Activated CD8-positive, alpha-beta T cell treated with anti-CD3 and anti-CD28 coated beads, Interleukin-2, amount 10 ng/mL, durations not matched to agents 7 days and 5 days (primary cell): ENCODE results near the gene KCNK3. TPM values are rescaled to one million over a fixed set of nuclear protein-coding genes. Genes with fewer than 3 reads are reported as not detected.
"Not testable (repeated sequence)": the region's sequence is repeated elsewhere in the genome, so short reads cannot be mapped to it uniquely, and the experiment has no call there.

Experiments used
- ATAC-seq: fragments of 150-1000 bp; cut with Tn5 transposase; one replicate; pipeline ENCODE4 v1.10.0; 2021; ENCODE audit warnings: moderate library complexity
- CTCF ChIA-PET: fragments of 350-600 bp; sonication (Branson Sonifier 250); formaldehyde crosslinking; loops from one replicate; lab custom pipeline; 2021; ENCODE audit warnings: antibody characterized with exemption; lab: Charles Lee
- POLR2A ChIA-PET: fragments of 350-600 bp; sonication (Branson Sonifier 250); formaldehyde crosslinking; loops from one replicate; lab custom pipeline; 2021; ENCODE audit warnings: antibody characterized with exemption; lab: Charles Lee
- DNase-seq: peaks from one replicate; pipeline ENCODE4 v3.0.0-alpha.2; 2020
- H3K27ac Mint-ChIP-seq: one replicate; pipeline ENCODE4 v1.8.0; 2021; ENCODE audit warnings: mild to moderate bottlenecking, mixed read lengths
- H3K27me3 Mint-ChIP-seq: one replicate; pipeline ENCODE4 v1.8.0; 2021; ENCODE audit warnings: low read depth, mixed read lengths
- H3K36me3 Mint-ChIP-seq: one replicate; pipeline ENCODE4 v1.8.0; 2021; ENCODE audit warnings: low read depth, mixed read lengths
- H3K4me1 Mint-ChIP-seq: one replicate; pipeline ENCODE4 v1.8.0; 2021; ENCODE audit warnings: low read depth, mixed read lengths
- H3K4me3 Mint-ChIP-seq: one replicate; pipeline ENCODE4 v1.8.0; 2021; ENCODE audit warnings: mild to moderate bottlenecking, mixed read lengths
- H3K9me3 Mint-ChIP-seq: one replicate; pipeline ENCODE4 v1.8.0; 2022; ENCODE audit warnings: mixed read lengths; ENCODE audit not compliant: insufficient read depth
- total RNA-seq, 2 experiments: library from RNA; stranded (reverse); gene quantifications; one replicate each; pipeline ENCODE4 v1.2.3, GENCODE V29; 2021

The KCNK3 gene
- total RNA-seq, 2 experiments from 2014 or later: not detected

- Mint-ChIP-seq H3K27me3 (no peaks in the 10 kb centered on the region), H3K36me3 (no peaks in the 10 kb centered on the region), H3K4me3 (no peak overlapping the region), H3K4me1 (peaks cover 17% of the 10 kb centered on the region), H3K27ac (no peak overlapping the region), H3K9me3 (no peaks in the 10 kb centered on the region)
- ATAC-seq (no peak), DNase-seq (no peak)
- ChIA-PET CTCF (interaction anchor here (1.1 to 10.8 kb wide), 2 partner anchors 137 to 164 kb away, joined by 5 to 151 read pairs; no protein-coding TSS in a partner anchor), POLR2A (interaction anchor here (0.6 kb wide), 1 partner anchor 15 kb away, joined by 5 read pairs; no protein-coding TSS in a partner anchor)
Measured at GRCh38 chr2:26742048-26742770, 49.7 kb downstream of the KCNK3 start.

GRCh38 chr2:26743852-26744251 is 51.3 kb downstream of the KCNK3 start:
- CTCF ChIA-PET: interaction anchor here (1.5 to 10.8 kb wide), 2 partner anchors 139 to 166 kb away, joined by 5 to 151 read pairs; no protein-coding TSS in a partner anchor
- POLR2A ChIA-PET: no interaction called here
- ATAC-seq: no peak
- no peak overlapping the region for H3K4me3 Mint-ChIP-seq
- no peak overlapping the region for H3K27ac Mint-ChIP-seq
- H3K9me3 Mint-ChIP-seq: no peaks in the 10 kb centered on the region
- DNase-seq: no peak
- peaks cover 17% of the 10 kb centered on the region for H3K4me1 Mint-ChIP-seq
- H3K36me3 Mint-ChIP-seq: no peaks in the 10 kb centered on the region
- H3K27me3 Mint-ChIP-seq: no peaks in the 10 kb centered on the region

- Mint-ChIP-seq H3K36me3 (no peaks in the 10 kb centered on the region), H3K4me3 (no peak overlapping the region), H3K9me3 (no peaks in the 10 kb centered on the region), H3K4me1 (peaks cover 17% of the 10 kb centered on the region), H3K27ac (no peak overlapping the region), H3K27me3 (no peaks in the 10 kb centered on the region)
- POLR2A ChIA-PET: no interaction called here
- ATAC-seq (no peak), DNase-seq (no peak)
- CTCF ChIA-PET: interaction anchor here (0.9 to 10.8 kb wide), 9 partner anchors 10 to 193 kb away, joined by 3 to 151 read pairs (median 6); no protein-coding TSS in a partner anchor
Measured at GRCh38 chr2:26744953-26745352, 52.4 kb downstream of the KCNK3 start.

GRCh38 chr2:26745609-26746327 is 53.2 kb downstream of the KCNK3 start:
- Mint-ChIP-seq H3K4me3 (no peak overlapping the region), H3K36me3 (no peaks in the 10 kb centered on the region), H3K9me3 (no peaks in the 10 kb centered on the region), H3K4me1 (peaks cover 12% of the 10 kb centered on the region), H3K27me3 (no peaks in the 10 kb centered on the region), H3K27ac (no peak overlapping the region)
- POLR2A ChIA-PET: no interaction called here
- CTCF ChIA-PET: interaction anchor here (0.6 to 10.8 kb wide), 19 partner anchors 9 to 348 kb away, joined by 3 to 151 read pairs (median 4); no protein-coding TSS in a partner anchor
- DNase-seq (peak; percentile 88), ATAC-seq (peak; percentile 54)

GRCh38 chr2:26746934-26747333 is 54.4 kb downstream of the KCNK3 start:
- ChIA-PET POLR2A (no interaction called here), CTCF (interaction anchor here (1.3 to 10.8 kb wide), 7 partner anchors 21 to 243 kb away, joined by 3 to 151 read pairs (median 5); no protein-coding TSS in a partner anchor)
- no peak overlapping the region for H3K27ac Mint-ChIP-seq
- no peaks in the 10 kb centered on the region for H3K36me3 Mint-ChIP-seq
- H3K9me3 Mint-ChIP-seq: no peaks in the 10 kb centered on the region
- H3K4me3 Mint-ChIP-seq: no peak overlapping the region
- ATAC-seq: no peak
- peaks cover under 1% of the 10 kb centered on the region for H3K4me1 Mint-ChIP-seq
- DNase-seq: no peak
- peaks cover 2% of the 10 kb centered on the region for H3K27me3 Mint-ChIP-seq

GRCh38 chr2:26749787-26750420 is 57.4 kb downstream of the KCNK3 start:
- DNase-seq, H3K36me3 Mint-ChIP-seq, POLR2A ChIA-PET, H3K9me3 Mint-ChIP-seq, H3K27ac Mint-ChIP-seq, H3K4me1 Mint-ChIP-seq, ATAC-seq, H3K27me3 Mint-ChIP-seq, CTCF ChIA-PET, H3K4me3 Mint-ChIP-seq: not testable (repeated sequence)

- ATAC-seq, H3K4me1 Mint-ChIP-seq, H3K27ac Mint-ChIP-seq, H3K4me3 Mint-ChIP-seq, DNase-seq, H3K36me3 Mint-ChIP-seq, CTCF ChIA-PET, POLR2A ChIA-PET, H3K9me3 Mint-ChIP-seq, H3K27me3 Mint-ChIP-seq: not testable (repeated sequence)
Measured at GRCh38 chr2:26750467-26750866, 57.9 kb downstream of the KCNK3 start.

GRCh38 chr2:26752656-26753055 is 60.1 kb downstream of the KCNK3 start:
- DNase-seq (no peak), ATAC-seq (no peak)
- no peak overlapping the region for H3K4me3 Mint-ChIP-seq
- H3K36me3 Mint-ChIP-seq: no peaks in the 10 kb centered on the region
- no peaks in the 10 kb centered on the region for H3K9me3 Mint-ChIP-seq
- peaks cover 9% of the 10 kb centered on the region for H3K27me3 Mint-ChIP-seq
- peaks cover 11% of the 10 kb centered on the region for H3K4me1 Mint-ChIP-seq
- POLR2A ChIA-PET: interaction anchor here (0.6 kb wide), 1 partner anchor 1424 kb away, joined by 4 read pairs; no protein-coding TSS in a partner anchor
- CTCF ChIA-PET: no interaction called here
- H3K27ac Mint-ChIP-seq: no peak overlapping the region

GRCh38 chr2:26754539-26754938 is 62.0 kb downstream of the KCNK3 start:
- peaks cover 21% of the 10 kb centered on the region for H3K4me1 Mint-ChIP-seq
- no peak overlapping the region for H3K4me3 Mint-ChIP-seq
- no peak for ATAC-seq
- H3K9me3 Mint-ChIP-seq: no peaks in the 10 kb centered on the region
- no peaks in the 10 kb centered on the region for H3K36me3 Mint-ChIP-seq
- DNase-seq: no peak
- no peak overlapping the region for H3K27ac Mint-ChIP-seq
- POLR2A ChIA-PET: no interaction called here
- H3K27me3 Mint-ChIP-seq: peaks cover 9% of the 10 kb centered on the region
- CTCF ChIA-PET: interaction anchor here (0.7 to 2.3 kb wide), 3 partner anchors 8 to 167 kb away, joined by 3 to 8 read pairs (median 4); no protein-coding TSS in a partner anchor

- POLR2A ChIA-PET: no interaction called here
- H3K36me3 Mint-ChIP-seq: no peaks in the 10 kb centered on the region
- H3K4me3 Mint-ChIP-seq: no peak overlapping the region
- CTCF ChIA-PET: interaction anchor here (0.7 to 2.3 kb wide), 2 partner anchors 9 to 150 kb away, joined by 4 to 8 read pairs; no protein-coding TSS in a partner anchor
- no peak overlapping the region for H3K27ac Mint-ChIP-seq
- DNase-seq (no peak), ATAC-seq (peak; percentile 30)
- H3K9me3 Mint-ChIP-seq: no peaks in the 10 kb centered on the region
- H3K27me3 Mint-ChIP-seq: peaks cover 9% of the 10 kb centered on the region
- peaks cover 21% of the 10 kb centered on the region for H3K4me1 Mint-ChIP-seq
Measured at GRCh38 chr2:26754972-26755670, 62.6 kb downstream of the KCNK3 start.

- POLR2A ChIA-PET: interaction anchor here (1.0 kb wide), 1 partner anchor 14 kb away, joined by 5 read pairs; no protein-coding TSS in a partner anchor
- DNase-seq: no peak
- Mint-ChIP-seq H3K4me1 (peaks cover 21% of the 10 kb centered on the region), H3K9me3 (no peaks in the 10 kb centered on the region), H3K36me3 (no peaks in the 10 kb centered on the region), H3K27ac (no peak overlapping the region), H3K27me3 (peaks cover 9% of the 10 kb centered on the region), H3K4me3 (no peak overlapping the region)
- CTCF ChIA-PET: interaction anchor here (0.9 to 1.4 kb wide), 4 partner anchors 10 to 151 kb away, joined by 3 to 5 read pairs (median 4); no protein-coding TSS in a partner anchor
- ATAC-seq: no peak
Measured at GRCh38 chr2:26756337-26756736, 63.8 kb downstream of the KCNK3 start.
